Progenitor cell of endocrine pancreas (in vitro differentiated cells): ENCODE measurements around the gene RREB1. TPM values are rescaled to one million over a fixed set of nuclear protein-coding genes. Genes with fewer than 3 reads are reported as not detected.

ENCODE experiments used
- DNase-seq: peaks from one replicate; pipeline ENCODE4 v3.0.0; 2021; ENCODE audit warnings: low spot score; ENCODE audit not compliant: unreplicated experiment
- H3K27ac Mint-ChIP-seq: 2 replicates; pipeline ENCODE4 v1.8.0; 2021; ENCODE audit warnings: mild to moderate bottlenecking, moderate library complexity, mixed read lengths
- H3K27me3 Mint-ChIP-seq: 2 replicates; pipeline ENCODE4 v1.8.0; 2021; ENCODE audit warnings: mixed read lengths
- H3K36me3 Mint-ChIP-seq: 2 replicates; pipeline ENCODE4 v1.8.0; 2022; ENCODE audit warnings: mixed read lengths; ENCODE audit not compliant: insufficient read depth
- H3K4me1 Mint-ChIP-seq: 2 replicates; pipeline ENCODE4 v1.8.0; 2021; ENCODE audit warnings: low read depth, mixed read lengths
- H3K4me3 Mint-ChIP-seq: 2 replicates; pipeline ENCODE4 v1.8.0; 2021; ENCODE audit warnings: low read depth, mild to moderate bottlenecking, moderate library complexity, mixed read lengths
- H3K9me3 Mint-ChIP-seq: 2 replicates; pipeline ENCODE4 v1.8.0; 2021; ENCODE audit warnings: low read depth, mixed read lengths
- CTCF ChIP-seq: fragments of 200-600 bp; sonication (generic); IDR thresholded peaks from one replicate; pipeline ENCODE4 v1.5.0; 2021; ENCODE audit warnings: antibody characterized with exemption, mild to moderate bottlenecking; ENCODE audit not compliant: unreplicated experiment
- total RNA-seq: library from RNA; stranded (reverse); gene quantifications from 2 replicates; pipeline ENCODE4 v1.2.1, GENCODE V29; 2021

The RREB1 gene
- total RNA-seq, 1 donor from 2014 or later = 71.7 TPM

- no peak overlapping the region for H3K4me3 Mint-ChIP-seq
- no peak overlapping the region for H3K27ac Mint-ChIP-seq
- no peaks in the 10 kb centered on the region for H3K36me3 Mint-ChIP-seq
- no peak for DNase-seq
- H3K4me1 Mint-ChIP-seq = no peaks in the 10 kb centered on the region
- TF ChIP-seq CTCF = no peak
- no peaks in the 10 kb centered on the region for H3K9me3 Mint-ChIP-seq
- H3K27me3 Mint-ChIP-seq = no peaks in the 10 kb centered on the region
Observed at GRCh38 chr6:7071405-7071804, 36.4 kb upstream of the RREB1 start.

DNA sequence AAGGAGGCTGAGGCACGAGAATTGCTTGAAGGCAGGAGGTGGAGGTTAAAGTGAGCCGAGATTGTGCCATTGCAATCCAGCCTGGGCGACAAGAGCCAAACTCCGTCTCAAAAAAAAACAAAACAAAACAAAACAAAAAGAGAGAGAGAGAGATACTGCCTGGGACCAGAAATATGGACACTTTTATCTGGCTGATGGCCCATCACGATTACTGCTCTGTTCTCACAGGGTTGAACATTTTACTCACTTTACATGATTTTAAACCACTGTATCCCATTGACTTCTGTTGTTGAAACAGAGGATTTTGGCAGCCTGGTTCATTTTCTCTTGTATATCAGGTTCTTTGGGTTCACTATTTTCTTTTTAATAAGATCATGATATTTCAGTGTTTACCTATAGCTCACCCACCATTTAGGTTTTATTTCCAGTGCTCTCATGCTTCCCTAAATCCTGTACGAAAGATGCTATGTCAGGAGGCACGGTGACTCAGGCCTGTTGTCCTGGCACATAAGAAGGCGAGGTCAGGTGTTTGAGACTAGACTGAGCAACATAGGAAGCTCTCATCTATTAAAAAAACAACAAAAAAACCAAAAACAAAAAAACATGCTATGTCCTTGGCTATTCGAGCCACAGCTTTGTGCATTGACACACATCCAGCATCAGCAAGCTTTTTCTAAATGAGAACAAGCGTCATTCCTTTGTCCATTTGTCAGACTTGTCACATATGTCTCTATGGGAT, 34.5 kb upstream of the RREB1 start:
- no peaks in the 10 kb centered on the region for H3K4me1 Mint-ChIP-seq
- no peak overlapping the region for H3K27ac Mint-ChIP-seq
- H3K4me3 Mint-ChIP-seq = no peak overlapping the region
- no peaks in the 10 kb centered on the region for H3K9me3 Mint-ChIP-seq
- H3K27me3 Mint-ChIP-seq = no peaks in the 10 kb centered on the region
- no peak for DNase-seq
- no peaks in the 10 kb centered on the region for H3K36me3 Mint-ChIP-seq
- TF ChIP-seq CTCF = no peak

DNA sequence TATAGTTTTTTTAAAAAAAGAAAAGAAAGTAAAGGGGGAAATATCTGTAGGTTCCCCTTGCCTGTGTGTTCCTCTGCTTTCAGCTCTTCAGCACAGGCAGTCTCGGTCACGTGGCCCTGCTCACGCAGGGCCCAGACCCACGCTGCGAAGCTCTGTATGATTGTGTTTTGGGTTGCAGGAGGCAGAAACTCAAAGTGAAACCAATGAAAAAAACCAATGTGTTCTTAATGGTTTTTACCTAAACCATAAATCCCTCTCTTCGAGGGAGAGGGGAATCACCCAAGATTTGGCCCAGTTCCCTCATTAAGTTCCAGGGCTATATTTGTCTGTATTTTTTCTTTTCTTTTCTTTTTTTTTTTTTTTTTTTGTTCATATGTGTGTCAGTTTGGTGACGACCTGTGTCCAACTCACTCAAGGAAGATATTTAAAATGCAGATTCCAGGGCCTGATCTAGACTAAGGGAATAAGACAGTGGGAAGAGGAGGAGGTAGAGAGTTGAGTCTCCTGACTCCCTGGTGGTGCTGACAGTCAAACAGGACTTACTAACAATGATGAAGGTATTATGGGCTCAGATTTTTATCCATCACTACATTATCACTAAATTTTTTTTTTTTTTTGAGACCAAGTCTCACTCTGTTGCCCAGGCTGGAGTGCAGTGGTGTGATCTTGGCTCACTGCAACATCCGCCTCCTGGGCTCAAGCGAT, 33.8 kb upstream of the RREB1 start:
- TF ChIP-seq CTCF = no peak
- H3K4me1 Mint-ChIP-seq = no peaks in the 10 kb centered on the region
- H3K27me3 Mint-ChIP-seq = no peaks in the 10 kb centered on the region
- no peaks in the 10 kb centered on the region for H3K9me3 Mint-ChIP-seq
- H3K36me3 Mint-ChIP-seq = no peaks in the 10 kb centered on the region
- H3K27ac Mint-ChIP-seq = no peak overlapping the region
- no peak for DNase-seq
- no peak overlapping the region for H3K4me3 Mint-ChIP-seq

DNA sequence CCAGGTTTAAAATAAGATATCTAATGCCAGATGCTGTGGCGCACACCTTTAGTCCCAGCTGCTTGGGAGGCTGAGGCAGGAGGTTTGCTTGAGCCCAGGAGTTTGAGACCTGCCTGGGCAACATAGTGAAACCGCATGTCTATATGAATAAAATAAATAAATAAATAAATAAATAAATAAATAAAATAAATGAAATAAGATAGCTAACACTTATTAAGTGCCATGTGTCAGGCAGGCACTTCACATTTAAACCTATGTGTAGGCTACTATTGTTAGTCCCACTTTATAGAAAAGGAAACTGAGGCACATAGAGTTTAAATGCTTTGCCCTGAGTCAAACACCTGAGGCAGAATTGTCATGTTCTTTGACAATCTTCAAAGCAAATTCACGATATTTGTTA, 32.9 kb upstream of the RREB1 start:
- H3K4me1 Mint-ChIP-seq = no peaks in the 10 kb centered on the region
- TF ChIP-seq CTCF = no peak
- no peak overlapping the region for H3K27ac Mint-ChIP-seq
- no peak overlapping the region for H3K4me3 Mint-ChIP-seq
- H3K27me3 Mint-ChIP-seq = no peaks in the 10 kb centered on the region
- no peak for DNase-seq
- H3K36me3 Mint-ChIP-seq = no peaks in the 10 kb centered on the region
- H3K9me3 Mint-ChIP-seq = no peaks in the 10 kb centered on the region

DNA sequence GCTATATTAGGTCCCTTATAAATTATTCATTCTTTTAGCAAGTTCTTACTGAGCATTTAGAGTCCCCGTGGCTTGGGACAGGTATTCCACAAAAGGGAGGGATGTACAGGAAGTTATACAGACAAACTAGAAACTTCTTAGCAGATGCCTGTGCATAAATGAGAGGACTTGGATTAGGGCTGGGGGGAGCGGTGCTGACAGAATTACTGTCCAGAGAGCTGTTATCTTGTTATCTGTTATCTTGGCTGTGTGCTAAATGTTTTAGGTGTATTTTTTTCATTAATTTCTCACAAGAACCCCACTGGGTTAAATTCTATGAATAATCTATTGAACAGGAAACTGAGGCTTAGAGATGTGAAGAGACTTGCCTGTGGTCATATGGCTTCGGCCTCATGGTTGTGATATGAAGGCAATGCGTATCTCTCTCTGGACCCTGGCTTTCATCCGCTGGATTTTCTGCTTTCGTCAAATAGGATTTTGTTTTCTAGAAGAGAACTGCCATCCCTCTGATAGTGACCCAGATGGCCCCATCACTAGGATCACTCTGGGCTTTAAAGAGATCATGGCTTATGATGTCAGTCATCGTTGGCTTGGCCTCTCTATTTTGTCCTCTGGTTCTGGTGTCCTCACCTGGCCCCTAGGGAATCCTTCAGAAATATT, 32.3 kb upstream of the RREB1 start:
- Mint-ChIP-seq H3K9me3 (no peaks in the 10 kb centered on the region), H3K36me3 (no peaks in the 10 kb centered on the region), H3K27ac (no peak overlapping the region), H3K4me3 (no peak overlapping the region), H3K27me3 (no peaks in the 10 kb centered on the region), H3K4me1 (no peaks in the 10 kb centered on the region)
- no peak for DNase-seq
- TF ChIP-seq CTCF = no peak
